GM13976 (cell line): ENCODE measurements around the gene SSTR5.

Experiments used
- DNase-seq: peaks from one replicate; pipeline ENCODE4 v3.0.0; 2012; ENCODE audit warnings: low spot score
- CTCF ChIP-seq: IDR thresholded peaks from 2 replicates; pipeline ENCODE4 v1.5.1; 2012; ENCODE audit warnings: borderline replicate concordance, mild to moderate bottlenecking; ENCODE audit not compliant: insufficient read depth; ENCODE audit errors: extremely low read depth, missing control alignments, control extremely low read depth
- in situ Hi-C: fragments of 300-500 bp; cut with MboI; formaldehyde crosslinking; loops from one replicate; pipeline ENCODE4 v1.12.0; 2022; ENCODE audit warnings: low sequenced_read_pairs, mixed read lengths, inconsistent platforms; ENCODE audit not compliant: unreplicated experiment

Gene SSTR5

GRCh38 chr16:1097156-1097555 lies 24.6 kb downstream of the SSTR5 start:
- no peak for DNase-seq
- in situ Hi-C loops: no loop called here
- TF ChIP-seq CTCF: no peak

- no peak for TF ChIP-seq CTCF
- no peak for DNase-seq
- in situ Hi-C loops: no loop called here
These were observed 25.3 kb downstream of the SSTR5 start for GRCh38 chr16:1097800-1098199.

- DNase-seq: no peak
- no peak for TF ChIP-seq CTCF
- in situ Hi-C loops: no loop called here
These were observed 25.9 kb downstream of the SSTR5 start for GRCh38 chr16:1098266-1098991.

GRCh38 chr16:1099189-1100083 lies 26.9 kb downstream of the SSTR5 start:
- DNase-seq: no peak
- in situ Hi-C loops: no loop called here
- no peak for TF ChIP-seq CTCF

GRCh38 chr16:1100084-1100800 lies 27.7 kb downstream of the SSTR5 start:
- in situ Hi-C loops: no loop called here
- no peak for TF ChIP-seq CTCF
- no peak for DNase-seq

- DNase-seq: no peak
- no peak for TF ChIP-seq CTCF
- in situ Hi-C loops: no loop called here
These were observed 28.6 kb downstream of the SSTR5 start for GRCh38 chr16:1101133-1101532.
